Neural cell (in vitro differentiated cells): Measurements from ENCODE around the gene RGS9. TPM values are rescaled to one million over a fixed set of nuclear protein-coding genes. Genes with fewer than 3 reads are reported as not detected.
"Not testable (repeated sequence)": the region's sequence is repeated elsewhere in the genome, so short reads cannot be mapped to it uniquely, and the experiment has no call there.

ENCODE experiments used
- H2AFZ ChIP-seq: fragments of 200-600, 300-800 bp; sonication (generic), shearing (Covaris generic); 2 replicates; pipeline ENCODE4 v1.6.0; 2014; ENCODE audit warnings: low read depth, mild to moderate bottlenecking, antibody characterized with exemption, low read length, moderate library complexity
- H3F3A ChIP-seq: fragments of 200-600 bp; shearing (Covaris generic); 2 replicates; pipeline ENCODE4 v1.6.1; 2016; ENCODE audit warnings: mild to moderate bottlenecking, moderate library complexity, mixed read lengths, antibody characterized with exemption, low read length; ENCODE audit not compliant: insufficient read depth, poor library complexity, severe bottlenecking
- H3K27ac ChIP-seq: fragments of 200-600, 300-800 bp; sonication (generic), shearing (Covaris generic); 2 replicates; pipeline ENCODE4 v1.5.1; 2014; ENCODE audit warnings: mild to moderate bottlenecking, low read length, moderate library complexity
- H3K27me3 ChIP-seq: fragments of 300-800, 200-600 bp; sonication (generic), shearing (Covaris generic); 2 replicates; pipeline ENCODE4 v1.6.0; 2014; ENCODE audit warnings: mild to moderate bottlenecking, low read depth, low read length, moderate library complexity; ENCODE audit not compliant: insufficient read depth
- H3K36me3 ChIP-seq: fragments of 300-800, 200-600 bp; sonication (generic), shearing (Covaris generic); 2 replicates; pipeline ENCODE4 v1.5.1; 2014; ENCODE audit warnings: mild to moderate bottlenecking, antibody characterized with exemption, low read length, moderate library complexity; ENCODE audit not compliant: insufficient read depth
- H3K4me2 ChIP-seq: fragments of 300-800, 200-600 bp; sonication (generic), shearing (Covaris generic); 2 replicates; pipeline ENCODE4 v1.6.0; 2014; ENCODE audit warnings: mild to moderate bottlenecking, low read length
- H3K4me3 ChIP-seq: fragments of 300-800, 200-600 bp; sonication (generic), shearing (Covaris generic); 2 replicates; pipeline ENCODE4 v1.5.1; 2014; ENCODE audit warnings: mild to moderate bottlenecking, low read length, moderate library complexity
- H3K79me2 ChIP-seq: fragments of 200-600 bp; shearing (Covaris generic); replicated peaks from 2 replicates; pipeline ENCODE4 v1.6.0; 2014; ENCODE audit warnings: mild to moderate bottlenecking, low read length, moderate library complexity; ENCODE audit not compliant: insufficient read depth
- H3K9ac ChIP-seq: fragments of 300-800, 200-600 bp; sonication (generic), shearing (Covaris generic); 2 replicates; pipeline ENCODE4 v1.6.1; 2016; ENCODE audit warnings: mild to moderate bottlenecking, low read length, mixed read lengths
- H3K9me2 ChIP-seq: fragments of 200-600 bp; shearing (Covaris generic); 2 replicates; pipeline ENCODE4 v1.6.1; 2016; ENCODE audit warnings: mild to moderate bottlenecking, low read length, mixed read lengths; ENCODE audit not compliant: insufficient read depth
- H3K9me3 ChIP-seq: fragments of 200-600, 300-800 bp; sonication (generic), shearing (Covaris generic); 2 replicates; pipeline ENCODE4 v1.6.1; 2016; ENCODE audit warnings: mild to moderate bottlenecking, mixed run types, low read length, moderate library complexity, mixed read lengths
- H4K20me1 ChIP-seq: fragments of 200-600 bp; shearing (Covaris generic); 2 replicates; pipeline ENCODE4 v1.6.1; 2016; ENCODE audit warnings: mild to moderate bottlenecking, mixed run types; ENCODE audit not compliant: insufficient read depth
- EP300 ChIP-seq: fragments of 450-650 bp; conservative IDR thresholded peaks from 2 replicates; pipeline ENCODE4 v1.6.1; 2014; ENCODE audit warnings: antibody characterized with exemption, mild to moderate bottlenecking, moderate library complexity; ENCODE audit not compliant: poor library complexity, severe bottlenecking
- EZH2 ChIP-seq: fragments of 200-600, 300-800 bp; shearing (Covaris generic), sonication (generic); IDR thresholded peaks from 2 replicates; pipeline ENCODE4 v1.6.1; 2014; ENCODE audit warnings: antibody characterized with exemption, low read length, borderline replicate concordance, mild to moderate bottlenecking; ENCODE audit not compliant: insufficient read depth, poor library complexity, severe bottlenecking
- MXI1 ChIP-seq: fragments of 450-650 bp; conservative IDR thresholded peaks from 2 replicates; pipeline ENCODE4 v1.6.1; 2014; ENCODE audit warnings: antibody characterized with exemption, mild to moderate bottlenecking; ENCODE audit not compliant: poor library complexity, severe bottlenecking
- RAD21 ChIP-seq: fragments of 450-650 bp; conservative IDR thresholded peaks from 2 replicates; pipeline ENCODE4 v1.6.1; 2014; ENCODE audit warnings: antibody characterized with exemption, mild to moderate bottlenecking, moderate library complexity
- SMC3 ChIP-seq: fragments of 450-650 bp; conservative IDR thresholded peaks from 2 replicates; pipeline ENCODE4 v1.6.1; 2014; ENCODE audit warnings: antibody characterized with exemption, mild to moderate bottlenecking, moderate library complexity; ENCODE audit not compliant: poor library complexity
- TAF1 ChIP-seq: IDR thresholded peaks from 2 replicates; pipeline ENCODE4 v1.6.1; 2012; ENCODE audit warnings: low read depth
- polyA plus RNA-seq: library from polyadenylated mRNA; depleted of rRNA; stranded (reverse); fragments of >200 nt; gene quantifications from 2 replicates; pipeline ENCODE4 v1.2.3, GENCODE V29; 2014
- TF ChIP-seq, protein P1 (sequence below): fragments of 450-650 bp; IDR thresholded peaks from 2 replicates; pipeline ENCODE4 v1.5.1; 2014; ENCODE audit warnings: antibody characterized with exemption, mild to moderate bottlenecking, moderate library complexity; ENCODE audit not compliant: poor library complexity, severe bottlenecking
- TF ChIP-seq, protein P2 (sequence below): IDR thresholded peaks from 2 replicates; pipeline ENCODE4 v1.6.1; 2012; ENCODE audit warnings: borderline replicate concordance

The RGS9 gene
- polyA plus RNA-seq, 1 donor from 2014 or later, result 6.8 TPM

DNA sequence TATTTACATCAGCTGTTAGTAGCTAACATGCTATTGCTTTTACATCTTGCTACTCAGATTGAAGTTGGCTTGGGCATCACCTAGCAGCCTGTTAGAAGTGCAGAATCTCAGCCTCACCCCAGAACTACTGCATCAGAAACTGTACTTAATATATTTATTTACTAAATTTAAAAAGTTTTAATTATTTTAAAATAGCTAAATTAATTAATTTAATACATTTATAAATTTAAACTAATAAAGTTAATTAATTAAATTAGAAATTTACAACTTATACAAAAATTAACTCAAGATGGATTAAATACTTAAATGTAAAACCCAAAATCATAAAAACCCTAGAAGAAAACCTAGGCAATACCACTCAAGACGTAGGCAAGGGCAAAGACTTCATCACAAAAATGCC, 41.7 kb upstream of the RGS9 start:
- no peaks in the 10 kb centered on the region for H3K27me3 ChIP-seq
- TF ChIP-seq EZH2 (no peak), RAD21 (no peak)
- TF ChIP-seq, protein P1, sequence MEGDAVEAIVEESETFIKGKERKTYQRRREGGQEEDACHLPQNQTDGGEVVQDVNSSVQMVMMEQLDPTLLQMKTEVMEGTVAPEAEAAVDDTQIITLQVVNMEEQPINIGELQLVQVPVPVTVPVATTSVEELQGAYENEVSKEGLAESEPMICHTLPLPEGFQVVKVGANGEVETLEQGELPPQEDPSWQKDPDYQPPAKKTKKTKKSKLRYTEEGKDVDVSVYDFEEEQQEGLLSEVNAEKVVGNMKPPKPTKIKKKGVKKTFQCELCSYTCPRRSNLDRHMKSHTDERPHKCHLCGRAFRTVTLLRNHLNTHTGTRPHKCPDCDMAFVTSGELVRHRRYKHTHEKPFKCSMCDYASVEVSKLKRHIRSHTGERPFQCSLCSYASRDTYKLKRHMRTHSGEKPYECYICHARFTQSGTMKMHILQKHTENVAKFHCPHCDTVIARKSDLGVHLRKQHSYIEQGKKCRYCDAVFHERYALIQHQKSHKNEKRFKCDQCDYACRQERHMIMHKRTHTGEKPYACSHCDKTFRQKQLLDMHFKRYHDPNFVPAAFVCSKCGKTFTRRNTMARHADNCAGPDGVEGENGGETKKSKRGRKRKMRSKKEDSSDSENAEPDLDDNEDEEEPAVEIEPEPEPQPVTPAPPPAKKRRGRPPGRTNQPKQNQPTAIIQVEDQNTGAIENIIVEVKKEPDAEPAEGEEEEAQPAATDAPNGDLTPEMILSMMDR, result no peak
- TF ChIP-seq, protein P2, sequence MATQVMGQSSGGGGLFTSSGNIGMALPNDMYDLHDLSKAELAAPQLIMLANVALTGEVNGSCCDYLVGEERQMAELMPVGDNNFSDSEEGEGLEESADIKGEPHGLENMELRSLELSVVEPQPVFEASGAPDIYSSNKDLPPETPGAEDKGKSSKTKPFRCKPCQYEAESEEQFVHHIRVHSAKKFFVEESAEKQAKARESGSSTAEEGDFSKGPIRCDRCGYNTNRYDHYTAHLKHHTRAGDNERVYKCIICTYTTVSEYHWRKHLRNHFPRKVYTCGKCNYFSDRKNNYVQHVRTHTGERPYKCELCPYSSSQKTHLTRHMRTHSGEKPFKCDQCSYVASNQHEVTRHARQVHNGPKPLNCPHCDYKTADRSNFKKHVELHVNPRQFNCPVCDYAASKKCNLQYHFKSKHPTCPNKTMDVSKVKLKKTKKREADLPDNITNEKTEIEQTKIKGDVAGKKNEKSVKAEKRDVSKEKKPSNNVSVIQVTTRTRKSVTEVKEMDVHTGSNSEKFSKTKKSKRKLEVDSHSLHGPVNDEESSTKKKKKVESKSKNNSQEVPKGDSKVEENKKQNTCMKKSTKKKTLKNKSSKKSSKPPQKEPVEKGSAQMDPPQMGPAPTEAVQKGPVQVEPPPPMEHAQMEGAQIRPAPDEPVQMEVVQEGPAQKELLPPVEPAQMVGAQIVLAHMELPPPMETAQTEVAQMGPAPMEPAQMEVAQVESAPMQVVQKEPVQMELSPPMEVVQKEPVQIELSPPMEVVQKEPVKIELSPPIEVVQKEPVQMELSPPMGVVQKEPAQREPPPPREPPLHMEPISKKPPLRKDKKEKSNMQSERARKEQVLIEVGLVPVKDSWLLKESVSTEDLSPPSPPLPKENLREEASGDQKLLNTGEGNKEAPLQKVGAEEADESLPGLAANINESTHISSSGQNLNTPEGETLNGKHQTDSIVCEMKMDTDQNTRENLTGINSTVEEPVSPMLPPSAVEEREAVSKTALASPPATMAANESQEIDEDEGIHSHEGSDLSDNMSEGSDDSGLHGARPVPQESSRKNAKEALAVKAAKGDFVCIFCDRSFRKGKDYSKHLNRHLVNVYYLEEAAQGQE, result no peak

DNA sequence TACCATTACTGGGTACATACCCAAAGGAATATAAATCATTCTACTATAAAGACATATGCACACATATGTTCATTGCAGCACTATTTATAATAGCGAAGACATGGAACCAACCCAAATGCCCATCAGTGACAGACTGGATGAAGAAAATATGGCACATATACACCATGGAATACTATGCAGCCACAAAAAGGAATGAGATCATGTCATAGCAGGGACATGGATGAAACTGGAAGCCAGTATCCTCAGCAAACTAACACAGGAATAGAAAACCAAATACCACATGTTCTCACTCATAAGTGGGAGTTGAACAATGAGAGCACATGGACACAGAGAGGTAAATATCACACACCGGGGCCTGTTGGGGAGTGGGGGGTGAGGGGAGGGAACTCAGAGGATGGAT, 40.8 kb upstream of the RGS9 start:
- not testable (repeated sequence) for H4K20me1 ChIP-seq, H3F3A ChIP-seq, H3K9ac ChIP-seq, H2AFZ ChIP-seq, H3K9me3 ChIP-seq, H3K79me2 ChIP-seq, H3K4me2 ChIP-seq, H3K9me2 ChIP-seq, H3K4me3 ChIP-seq, H3K27ac ChIP-seq, H3K27me3 ChIP-seq, H3K36me3 ChIP-seq

More for the DNA sequence above, 41.7 kb upstream of the RGS9 start:
- Histone ChIP-seq H3K27ac (no peak overlapping the region), H3K79me2 (no peaks in the 10 kb centered on the region), H3K36me3 (no peaks in the 10 kb centered on the region), H3K9me3 (no peaks in the 10 kb centered on the region), H3F3A (no peaks in the 10 kb centered on the region), H2AFZ (no peak overlapping the region), H3K9me2 (no peaks in the 10 kb centered on the region), H3K9ac (no peak overlapping the region), H3K4me3 (no peak overlapping the region), H3K4me2 (no peak overlapping the region), H4K20me1 (no peaks in the 10 kb centered on the region)

DNA sequence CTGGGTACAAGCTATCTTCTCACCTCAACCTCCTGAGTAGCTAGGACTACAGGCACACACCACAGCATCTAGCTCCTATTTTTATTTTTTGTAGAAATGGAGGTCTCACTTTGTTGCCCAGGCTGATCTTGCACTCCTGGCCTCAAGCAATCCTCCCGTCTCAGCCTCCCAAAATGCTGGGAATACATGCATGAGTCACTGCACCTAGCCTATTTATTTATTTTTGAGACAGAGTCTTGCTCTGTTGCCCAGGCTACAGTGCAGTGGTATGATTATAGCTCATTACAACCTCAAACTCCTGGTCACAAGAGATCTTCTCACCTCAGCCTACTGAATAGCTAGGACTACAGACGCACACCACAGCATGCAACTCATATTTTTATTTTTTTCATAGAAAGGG, 40.1 kb upstream of the RGS9 start:
- no peak for TF ChIP-seq EZH2
- TF ChIP-seq, protein P1, result no peak
- TF ChIP-seq TAF1, result no peak
- TF ChIP-seq SMC3, result no peak
- TF ChIP-seq MXI1, result no peak
- TF ChIP-seq EP300, result no peak
- TF ChIP-seq, protein P2, result no peak

More for the DNA sequence above, 40.1 kb upstream of the RGS9 start:
- Histone ChIP-seq H3K9me2 (no peaks in the 10 kb centered on the region), H3K4me2 (no peak overlapping the region), H3K4me3 (no peak overlapping the region), H3F3A (no peaks in the 10 kb centered on the region), H3K79me2 (no peaks in the 10 kb centered on the region), H3K36me3 (no peaks in the 10 kb centered on the region), H3K9ac (no peak overlapping the region), H3K9me3 (no peaks in the 10 kb centered on the region), H3K27ac (no peak overlapping the region), H3K27me3 (no peaks in the 10 kb centered on the region), H2AFZ (no peak overlapping the region), H4K20me1 (no peaks in the 10 kb centered on the region)
